HG02623 (cell line): ENCODE measurements around the gene POTEG.
"Not testable (repeated sequence)": the region's sequence is repeated elsewhere in the genome, so short reads cannot be mapped to it uniquely, and the experiment has no call there.

Source experiments
- ATAC-seq: cut with Tn5 transposase; IDR thresholded peaks from one replicate; pipeline ENCODE4 v1.9.1; 2021; ENCODE audit warnings: moderate library complexity; ENCODE audit not compliant: unreplicated experiment

POTEG gene

GRCh38 chr14:19374451-19374903 is 59.7 kb downstream of the POTEG start:
- ATAC-seq = not testable (repeated sequence)

GRCh38 chr14:19372813-19373500 is 61.2 kb downstream of the POTEG start:
- not testable (repeated sequence) for ATAC-seq

GRCh38 chr14:19371767-19372166 is 62.4 kb downstream of the POTEG start:
- ATAC-seq = not testable (repeated sequence)

- not testable (repeated sequence) for ATAC-seq
Measured at GRCh38 chr14:19362803-19363202, 71.3 kb downstream of the POTEG start.

GRCh38 chr14:19362323-19362722 is 71.8 kb downstream of the POTEG start:
- not testable (repeated sequence) for ATAC-seq

GRCh38 chr14:19361636-19362253 is 72.4 kb downstream of the POTEG start:
- not testable (repeated sequence) for ATAC-seq

- ATAC-seq = not testable (repeated sequence)
Measured at GRCh38 chr14:19360937-19361635, 73.1 kb downstream of the POTEG start.
